Heart left ventricle (tissue), 13 donors: ENCODE data around the gene ANKS4B.

Experiments
- POLR2A ChIP-seq, 2 donors: fragments of 450-650 bp; IDR thresholded peaks; one replicate each; pipeline ENCODE4 v1.6.1; 2017; ENCODE audit warnings: antibody characterized with exemption in 2 of 2, mild to moderate bottlenecking in 2 of 2, moderate library complexity in 2 of 2
- TF ChIP-seq, protein P1 (sequence below), 12 donors: fragments of 200-600 bp; sonication (generic) in 4 of 12; IDR thresholded peaks; one replicate each; pipeline versions ENCODE4 v1.5.0 to v1.8.0; 2018 to 2022; ENCODE audit warnings: antibody characterized with exemption in 12 of 12, mild to moderate bottlenecking in 5 of 12
- donor health status: ischemic (EF 13 %, LVEDD 7.1; RV severe dilation, severe dysfunction).
- donor health status: DM: no; HTN: yes; CAD: no.
- donor health status: DM: no; HTN: no; CAD: no.
- donor health status: ischemic (EF 25% LVEDD 6.9; RV normal size, moderate dysfunction).
- donor health status: ischemic (EF 25% LVEDD 5.7; RV mildly dilated, moderate dysfunction).
- donor health status: ischemic (EF 35%, LVEDD 5.7; RV mildly dilated, moderate dysfunction).
- donor health status: nonischemic (EF 11% LVEDD 7.7; RV severe dilation, severe dysfunction).
- donor health status: DM: yes; HTN: yes; CAD: no.
- donor health status: PGD.
- donor health status: ischemic (EF 29% LVEDD 5.4; RV normal size, mild dysfunction).
- donor health status: nonischemic (EF 23%, LVEDD 6.1; RV moderate dilation, normal function).

DNA sequence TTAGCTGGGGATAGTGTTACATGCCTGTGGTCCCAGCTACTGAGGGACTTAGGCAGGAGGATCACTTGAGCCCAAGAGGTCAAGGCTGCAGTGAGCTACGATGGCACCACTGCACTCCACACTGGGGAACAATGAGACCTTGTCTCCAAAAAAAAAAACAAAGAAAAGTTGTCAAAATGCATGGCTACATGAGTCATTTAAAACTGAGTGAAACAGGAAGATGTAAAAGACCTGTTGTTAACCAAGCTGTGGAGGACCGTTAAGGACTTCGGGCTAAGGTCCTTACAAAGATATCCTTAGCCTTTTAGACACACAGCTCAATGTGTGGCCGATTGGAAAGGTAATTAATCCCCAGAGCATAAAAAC is 47.2 kb upstream of the ANKS4B start:
- TF ChIP-seq, protein P1, sequence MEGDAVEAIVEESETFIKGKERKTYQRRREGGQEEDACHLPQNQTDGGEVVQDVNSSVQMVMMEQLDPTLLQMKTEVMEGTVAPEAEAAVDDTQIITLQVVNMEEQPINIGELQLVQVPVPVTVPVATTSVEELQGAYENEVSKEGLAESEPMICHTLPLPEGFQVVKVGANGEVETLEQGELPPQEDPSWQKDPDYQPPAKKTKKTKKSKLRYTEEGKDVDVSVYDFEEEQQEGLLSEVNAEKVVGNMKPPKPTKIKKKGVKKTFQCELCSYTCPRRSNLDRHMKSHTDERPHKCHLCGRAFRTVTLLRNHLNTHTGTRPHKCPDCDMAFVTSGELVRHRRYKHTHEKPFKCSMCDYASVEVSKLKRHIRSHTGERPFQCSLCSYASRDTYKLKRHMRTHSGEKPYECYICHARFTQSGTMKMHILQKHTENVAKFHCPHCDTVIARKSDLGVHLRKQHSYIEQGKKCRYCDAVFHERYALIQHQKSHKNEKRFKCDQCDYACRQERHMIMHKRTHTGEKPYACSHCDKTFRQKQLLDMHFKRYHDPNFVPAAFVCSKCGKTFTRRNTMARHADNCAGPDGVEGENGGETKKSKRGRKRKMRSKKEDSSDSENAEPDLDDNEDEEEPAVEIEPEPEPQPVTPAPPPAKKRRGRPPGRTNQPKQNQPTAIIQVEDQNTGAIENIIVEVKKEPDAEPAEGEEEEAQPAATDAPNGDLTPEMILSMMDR (IDR thresholded peaks at IDR 0.05): no peak
- TF ChIP-seq POLR2A (IDR thresholded peaks at IDR 0.05): no peak
